Ovary (tissue), 9 donors: ENCODE data around the gene CAB39L. TPM values are rescaled to one million over a fixed set of nuclear protein-coding genes. Genes with fewer than 3 reads are reported as not detected.

Experiments
- DNase-seq, 5 donors: peaks; one replicate each; pipeline ENCODE4 v3.0.0-alpha.2; 2019 to 2020
- H3K27ac ChIP-seq, 2 donors: fragments of 200-600 bp; one replicate each; pipeline versions ENCODE4 v1.5.1 to v1.8.0; 2019 to 2022
- H3K27me3 ChIP-seq: fragments of 200-600 bp; one replicate; pipeline ENCODE4 v1.8.0; 2022
- H3K36me3 ChIP-seq: fragments of 200-600 bp; sonication (generic); one replicate; pipeline ENCODE4 v1.5.1; 2019
- H3K4me1 ChIP-seq: one replicate; pipeline ENCODE4 v1.8.1; 2013; ENCODE audit warnings: mild to moderate bottlenecking, moderate library complexity; ENCODE audit not compliant: insufficient read depth
- H3K4me3 ChIP-seq: fragments of 200-600 bp; sonication (generic); one replicate; pipeline ENCODE4 v1.5.1; 2017
- H3K9me3 ChIP-seq, 2 donors: fragments of 200-600 bp in 1 of 2; sonication (generic) in 1 of 2; one replicate each; pipeline versions ENCODE4 v1.5.1 to v1.8.1; 2013 to 2019; ENCODE audit warnings: mild to moderate bottlenecking in 1 of 2, moderate library complexity in 1 of 2
- EP300 ChIP-seq: sonication (generic); formaldehyde crosslinking; IDR thresholded peaks from one replicate; pipeline ENCODE4 v1.6.1; 2017; ENCODE audit warnings: antibody characterized with exemption
- POLR2A ChIP-seq: fragments of 450-650 bp; IDR thresholded peaks from one replicate; pipeline ENCODE4 v1.6.1; 2017; ENCODE audit warnings: antibody characterized with exemption, mild to moderate bottlenecking, moderate library complexity
- WGBS, 3 donors: extraction: QIAGEN DNeasy Blood & Tissue Kit in 1 of 3; methylation state at CpG; one replicate each; pipeline versions ENCODE4 v1.1.5 to v1.1.7; 2013 to 2017; 5-methylcytosine and 5-hydroxymethylcytosine counted together
- intact Hi-C, 4 donors: fragments of 100-400 bp; cut with DNase I; formaldehyde crosslinking; loops; one replicate each; pipeline versions ENCODE4 v1.11.0 to v1.15.1; 2022 to 2023
- polyA plus RNA-seq, 2 donors: library from polyadenylated mRNA; stranded (reverse); fragments of 200-250 nt in 1 of 2; fragments of 350-450 nt in 1 of 2; fragmentation: Illumina TruSeq in 1 of 2; extraction: RNeasy Lipid Tissue Mini Kit (QIAGEN cat#74804) in 1 of 2; gene quantifications; one replicate each; pipeline ENCODE4 v1.2.3, GENCODE V29; 2013 to 2014
- total RNA-seq, 7 donors: library from RNA; depleted of rRNA in 2 of 7; stranded (reverse); fragments of >200 nt in 2 of 7; fragmentation: NEBNext Ultra II Directional in 3 of 7; extraction: Animal tissue kit (Norgen Biotek cat#: 25700) in 3 of 7; gene quantifications; one replicate each; pipeline versions ENCODE4 v1.1.0 to v1.2.4, GENCODE V29; 2016 to 2023
- TF ChIP-seq, protein P1 (sequence below), 3 donors: fragments of 450-650 bp in 2 of 3; fragments of 200-600 bp in 1 of 3; IDR thresholded peaks; one replicate each; pipeline versions ENCODE4 v1.5.1 to v1.8.0; 2016 to 2022; ENCODE audit warnings: antibody characterized with exemption in 3 of 3, mild to moderate bottlenecking in 1 of 3
- donor health status: DM: no; HTN: no; CAD: no; lungs with moderate emphysema.
- donor health status: DM: no; HTN: no; CAD: no.
- donor health status: Bipolar disorder and iron deficiency.
- donor health status: DM: yes; HTN: yes; CAD: no.
- donor health status: DM: no; HTN: no; CAD: no.
- donor health status: DM: yes; HTN: yes; CAD: no.

The CAB39L gene
- total and polyA plus RNA-seq, 9 donors, result 15.9 to 42.7 (median 24.7) TPM

DNA sequence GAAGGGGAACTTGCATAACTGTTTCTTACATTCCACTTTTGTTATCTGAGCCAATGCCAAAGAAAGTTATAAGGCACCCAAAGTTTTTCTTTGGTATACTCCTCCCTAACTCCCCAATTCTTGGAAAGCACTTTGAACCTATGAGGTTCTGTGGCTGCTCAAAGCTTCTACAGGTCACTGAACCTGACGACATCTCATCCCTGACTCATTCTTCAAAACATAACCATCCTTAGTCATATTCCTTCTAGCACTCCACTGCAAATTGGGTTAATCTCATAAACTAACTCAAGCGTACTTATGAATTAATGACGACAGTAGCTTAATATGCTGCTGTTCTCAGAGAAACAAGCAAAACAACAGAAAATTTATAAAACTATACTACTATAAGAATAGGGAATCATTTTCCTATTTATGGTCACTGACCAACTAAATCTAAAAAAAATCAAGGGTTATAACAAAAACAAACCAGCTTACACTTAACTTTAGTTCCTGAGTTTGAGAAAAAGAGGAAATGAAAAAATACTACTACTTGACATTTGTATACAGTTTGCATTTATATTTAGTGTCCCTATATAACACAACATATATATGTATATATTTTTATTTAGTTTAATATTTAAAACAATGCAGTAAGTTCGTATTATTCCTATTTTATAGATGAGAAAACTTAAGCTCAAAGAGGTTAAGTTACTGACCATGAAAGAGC lies 69.1 kb downstream of the CAB39L start:
- H3K4me3 ChIP-seq, result no peak overlapping the region
- H3K9me3 ChIP-seq, result no peaks in the 10 kb centered on the region
- H3K4me1 ChIP-seq, result peaks cover 3% of the 10 kb centered on the region
- H3K27ac ChIP-seq, result no peak overlapping the region
- no peak for DNase-seq
- intact Hi-C loops, result no loop called here
- WGBS, 3 donors, result 23 to 37% (median 33%) methylated on average over 4 of the region's 4 CpGs
- no peaks in the 10 kb centered on the region for H3K27me3 ChIP-seq
- TF ChIP-seq, protein P1, sequence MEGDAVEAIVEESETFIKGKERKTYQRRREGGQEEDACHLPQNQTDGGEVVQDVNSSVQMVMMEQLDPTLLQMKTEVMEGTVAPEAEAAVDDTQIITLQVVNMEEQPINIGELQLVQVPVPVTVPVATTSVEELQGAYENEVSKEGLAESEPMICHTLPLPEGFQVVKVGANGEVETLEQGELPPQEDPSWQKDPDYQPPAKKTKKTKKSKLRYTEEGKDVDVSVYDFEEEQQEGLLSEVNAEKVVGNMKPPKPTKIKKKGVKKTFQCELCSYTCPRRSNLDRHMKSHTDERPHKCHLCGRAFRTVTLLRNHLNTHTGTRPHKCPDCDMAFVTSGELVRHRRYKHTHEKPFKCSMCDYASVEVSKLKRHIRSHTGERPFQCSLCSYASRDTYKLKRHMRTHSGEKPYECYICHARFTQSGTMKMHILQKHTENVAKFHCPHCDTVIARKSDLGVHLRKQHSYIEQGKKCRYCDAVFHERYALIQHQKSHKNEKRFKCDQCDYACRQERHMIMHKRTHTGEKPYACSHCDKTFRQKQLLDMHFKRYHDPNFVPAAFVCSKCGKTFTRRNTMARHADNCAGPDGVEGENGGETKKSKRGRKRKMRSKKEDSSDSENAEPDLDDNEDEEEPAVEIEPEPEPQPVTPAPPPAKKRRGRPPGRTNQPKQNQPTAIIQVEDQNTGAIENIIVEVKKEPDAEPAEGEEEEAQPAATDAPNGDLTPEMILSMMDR (IDR thresholded peaks at IDR 0.05), result no peak
- TF ChIP-seq EP300 (no peak), POLR2A (no peak)
- no peaks in the 10 kb centered on the region for H3K36me3 ChIP-seq

DNA sequence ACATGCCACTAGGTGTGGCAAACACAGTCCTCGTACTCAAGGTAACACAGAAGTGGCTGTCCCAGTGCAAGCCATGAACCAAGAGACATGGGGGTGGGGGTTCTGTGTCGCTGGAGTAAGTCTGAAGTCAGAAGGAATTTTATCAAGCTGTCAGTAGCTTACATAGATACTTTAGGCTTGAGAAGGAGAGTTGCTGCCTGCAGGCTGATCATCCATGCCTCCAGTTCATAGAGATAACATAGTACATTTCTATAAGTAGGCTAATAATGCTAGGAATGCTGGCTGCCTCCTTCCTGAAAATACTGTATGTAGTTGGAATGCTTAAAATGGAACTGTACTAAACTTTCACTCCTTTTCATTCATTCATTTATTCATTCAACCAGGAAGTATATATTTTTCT lies 70.1 kb downstream of the CAB39L start:
- WGBS, 3 donors, result 60 to 79% (median 71%) methylated on average over 2 of the region's 2 CpGs
- intact Hi-C loops, result no loop called here
- TF ChIP-seq POLR2A (no peak), EP300 (no peak)
- TF ChIP-seq, protein P1 (IDR thresholded peaks at IDR 0.05), result no peak
- H3K4me3 ChIP-seq, result no peak overlapping the region
- H3K36me3 ChIP-seq, result no peaks in the 10 kb centered on the region
- H3K27ac ChIP-seq, result peak overlapping the region in 1 of 2 donors; percentile 22
- peaks cover 3% of the 10 kb centered on the region for H3K4me1 ChIP-seq
- DNase-seq, result no peak
- no peaks in the 10 kb centered on the region for H3K9me3 ChIP-seq
- no peaks in the 10 kb centered on the region for H3K27me3 ChIP-seq

DNA sequence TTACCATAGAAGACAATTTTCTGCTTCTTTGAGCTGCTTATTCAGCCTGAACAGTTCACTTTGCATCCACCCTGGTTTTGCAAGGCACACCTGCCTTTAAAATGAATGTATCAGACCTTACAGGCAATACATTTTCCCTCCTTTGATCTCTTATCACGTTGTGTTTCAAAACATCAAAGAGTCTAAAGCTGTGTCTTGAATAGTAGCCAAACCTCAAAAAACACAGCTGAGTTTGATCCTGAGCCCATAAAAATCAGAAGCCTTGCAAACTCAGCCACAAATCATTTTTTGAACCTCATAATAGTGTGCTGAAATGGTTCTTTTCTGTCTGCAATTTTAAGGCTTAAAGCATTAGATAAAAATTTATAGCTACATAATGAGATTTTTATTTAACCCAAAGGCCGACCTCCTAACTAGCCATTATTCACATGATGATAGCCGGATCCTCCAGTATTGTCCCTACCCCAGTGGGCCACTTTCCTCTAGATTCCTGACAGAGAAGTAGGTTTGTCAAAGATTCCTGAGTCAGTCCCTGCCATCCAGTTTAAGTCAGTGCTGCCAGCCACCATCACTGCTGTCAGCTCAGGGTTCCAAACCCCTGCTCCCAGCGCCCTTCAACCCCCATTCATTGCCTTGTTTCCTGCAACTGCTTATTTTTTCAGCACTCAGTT lies 71.8 kb downstream of the CAB39L start:
- peaks cover 8% of the 10 kb centered on the region for H3K4me1 ChIP-seq
- DNase-seq, result no peak
- no peaks in the 10 kb centered on the region for H3K36me3 ChIP-seq
- H3K9me3 ChIP-seq, result no peaks in the 10 kb centered on the region
- no peaks in the 10 kb centered on the region for H3K27me3 ChIP-seq
- H3K4me3 ChIP-seq, result no peak overlapping the region
- WGBS, 3 donors, result 40 to 56% (median 49%) methylated on average over 4 of the region's 4 CpGs
- intact Hi-C loops, result no loop called here
- TF ChIP-seq EP300, result no peak
- TF ChIP-seq, protein P1 (IDR thresholded peaks at IDR 0.05), result no peak
- no peak for TF ChIP-seq POLR2A
- no peak overlapping the region for H3K27ac ChIP-seq

DNA sequence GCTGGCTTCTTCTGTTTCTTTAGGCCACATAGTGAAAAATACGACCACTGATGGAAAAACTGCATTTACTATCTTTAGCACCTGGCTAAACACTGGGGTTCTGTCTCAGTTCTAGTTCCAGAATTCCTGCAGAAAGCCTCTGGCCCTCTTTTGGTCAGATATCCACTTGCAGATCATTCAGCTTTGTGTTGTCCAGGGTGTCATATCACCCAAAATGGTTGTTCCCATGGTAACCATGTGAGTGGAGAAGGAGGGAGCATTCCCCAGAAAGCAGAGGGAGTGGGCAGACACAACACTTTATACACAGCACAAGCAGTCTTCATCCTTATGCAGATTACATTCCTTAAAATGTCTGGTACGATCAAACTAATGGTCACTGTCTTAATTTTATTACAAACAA lies 73.5 kb downstream of the CAB39L start:
- H3K4me3 ChIP-seq, result no peak overlapping the region
- no peak overlapping the region for H3K27ac ChIP-seq
- H3K9me3 ChIP-seq, result no peaks in the 10 kb centered on the region
- no peaks in the 10 kb centered on the region for H3K36me3 ChIP-seq
- DNase-seq, result no peak
- TF ChIP-seq, protein P1 (IDR thresholded peaks at IDR 0.05), result no peak
- TF ChIP-seq EP300 (no peak), POLR2A (no peak)
- intact Hi-C loops, result no loop called here
- peaks cover 8% of the 10 kb centered on the region for H3K4me1 ChIP-seq
- 53 to 63% (median 59%) methylated on average over 2 of the region's 2 CpGs for WGBS, 3 donors
- H3K27me3 ChIP-seq, result no peaks in the 10 kb centered on the region
